ENCODE measurements around the gene MYO1F. TPM values are rescaled to one million over a fixed set of nuclear protein-coding genes. Genes with fewer than 3 reads are reported as not detected.

Gene MYO1F
- total RNA-seq, 4 donors from 2014 or later: 20.3 to 61.5 (median 21.7) TPM

- 72 to 74% methylated on average over 19 to 22 of the region's 22 CpGs for WGBS, 2 donors
- TF ChIP-seq CTCF (IDR thresholded peaks at IDR 0.05) (no peak), POLR2A (IDR thresholded peaks at IDR 0.05) (no peak), EP300 (IDR thresholded peaks at IDR 0.05) (no peak)
Measured at GRCh38 chr19:8512115-8512967, 64.9 kb downstream of the MYO1F start.

GRCh38 chr19:8511573-8512101 lies 65.6 kb downstream of the MYO1F start:
- H3K4me1 ChIP-seq: peaks cover 0 to 33% (median 14%) of the 10 kb centered on the region in 4 donors
- H3K9me3 ChIP-seq: no peaks in the 10 kb centered on the region
- H3K36me3 ChIP-seq: peaks cover 0 to 31% (median 0%) of the 10 kb centered on the region in 3 donors
- TF ChIP-seq POLR2A (IDR thresholded peaks at IDR 0.05): no peak
- no peak for TF ChIP-seq CTCF (IDR thresholded peaks at IDR 0.05)
- TF ChIP-seq EP300 (IDR thresholded peaks at IDR 0.05): no peak
- DNase-seq (ENCODE audit: low spot score in 2 of 2): no peak
- no peaks in the 10 kb centered on the region for H3K27me3 ChIP-seq
- WGBS, 2 donors: 56 to 84% methylated on average over 12 to 41 of the region's 45 CpGs
- no peak overlapping the region for H3K4me3 ChIP-seq
- peak overlapping the region in 1 of 4 donors; percentile 100 for H3K27ac ChIP-seq

More at GRCh38 chr19:8512115-8512967, 64.9 kb downstream of the MYO1F start:
- Histone ChIP-seq H3K4me3 (peak overlapping the region in 1 of 4 donors; percentile 91), H3K4me1 (peaks cover 0 to 32% (median 15%) of the 10 kb centered on the region in 4 donors), H3K9me3 (no peaks in the 10 kb centered on the region), H3K27me3 (no peaks in the 10 kb centered on the region), H3K27ac (peak overlapping the region in 2 of 4 donors; percentile 100), H3K36me3 (peaks cover 0 to 31% (median 0%) of the 10 kb centered on the region in 3 donors)
- no peak for DNase-seq (ENCODE audit: low spot score in 2 of 2)

DNA sequence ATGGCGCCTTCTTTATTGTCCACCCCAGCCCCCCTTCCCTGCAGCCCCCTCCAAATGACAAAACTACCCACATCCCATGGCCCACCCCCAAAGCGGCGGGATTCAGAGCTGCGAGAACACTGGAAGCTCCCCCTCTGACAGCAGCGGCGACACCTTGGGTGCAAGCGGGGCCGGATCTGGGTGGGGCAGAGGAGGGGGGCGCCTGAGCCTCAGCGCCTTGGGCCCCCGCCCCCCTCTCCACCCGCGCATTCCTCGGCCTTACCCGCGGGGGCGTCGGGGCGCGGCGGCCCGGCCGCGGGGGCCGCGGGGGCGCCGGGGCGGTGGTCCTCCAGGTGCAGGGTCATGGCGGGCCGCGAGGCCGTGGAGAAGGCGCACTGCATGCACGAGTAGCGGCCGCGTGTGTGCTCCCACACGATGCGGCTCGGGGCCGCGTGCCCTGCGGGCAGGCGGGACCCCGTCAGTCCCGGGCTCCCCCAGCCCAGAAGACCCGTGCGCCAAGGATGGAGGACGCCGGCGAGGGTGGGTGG lies 66.6 kb downstream of the MYO1F start:
- Histone ChIP-seq H3K27ac (no peak overlapping the region), H3K36me3 (peaks cover 0 to 31% (median 0%) of the 10 kb centered on the region in 3 donors), H3K4me3 (no peak overlapping the region), H3K9me3 (no peaks in the 10 kb centered on the region), H3K27me3 (no peaks in the 10 kb centered on the region), H3K4me1 (peaks cover 0 to 43% (median 17%) of the 10 kb centered on the region in 4 donors)
- TF ChIP-seq CTCF (IDR thresholded peaks at IDR 0.05) (no peak), EP300 (IDR thresholded peaks at IDR 0.05) (no peak), POLR2A (IDR thresholded peaks at IDR 0.05) (no peak)
- 65 to 72% methylated on average over 24 to 42 of the region's 52 CpGs for WGBS, 2 donors
- DNase-seq (ENCODE audit: low spot score in 2 of 2): no peak

- H3K4me3 ChIP-seq: peak overlapping the region; percentile 48 to 73 (median 68)
- no peak for DNase-seq (ENCODE audit: low spot score in 2 of 2)
- peak overlapping the region; percentile 8 to 78 (median 60) for H3K27ac ChIP-seq
- peaks cover 0 to 30% (median 0%) of the 10 kb centered on the region in 3 donors for H3K36me3 ChIP-seq
- peaks cover 0 to 19% (median 7%) of the 10 kb centered on the region in 4 donors for H3K4me1 ChIP-seq
- TF ChIP-seq CTCF (IDR thresholded peaks at IDR 0.05) (peak in 1 of 5 experiments; percentile 7), POLR2A (IDR thresholded peaks at IDR 0.05) (no peak), EP300 (IDR thresholded peaks at IDR 0.05) (no peak)
- H3K27me3 ChIP-seq: no peaks in the 10 kb centered on the region
- WGBS, 2 donors: 23 to 28% methylated on average over 17 of the region's 18 CpGs
- no peaks in the 10 kb centered on the region for H3K9me3 ChIP-seq
Measured at GRCh38 chr19:8506402-8506957, 70.8 kb downstream of the MYO1F start.

All from tibial nerve (tissue), 4 donors.